ENCODE results near the gene HOXB1. TPM values are rescaled to one million over a fixed set of nuclear protein-coding genes. Genes with fewer than 3 reads are reported as not detected.

Gene HOXB1
- not detected in 2 replicates for total RNA-seq

GRCh38 chr17:48530887-48531272 is at the start of gene HOXB1:
Gene HOXB1 (minus strand): TSS chr17:48531011. CDS start chr17:48530904, 107 bp downstream.

GRCh38 chr17:48577946-48578615 is 47.3 kb upstream of the HOXB1 start, which contains the start of gene HOXB4:
Gene HOXB4 (minus strand): TSS chr17:48578350. CDS start chr17:48578319, 31 bp downstream.

GRCh38 chr17:48545022-48545375 is 14.2 kb upstream of the HOXB1 start, which contains the start of gene HOXB2:
Gene HOXB2 (minus strand): TSS chr17:48545109. CDS start chr17:48544911, 198 bp downstream.

Small RNA genes lying within 50 kb of the gene (small RNA-seq; reads per million reads assigned to genes)
- gene RF00019 = not detected

Other genes starting within 250 kb of the HOXB1 start
- not detected in 2 replicates for gene SKAP1, start 100.8 kb downstream of the HOXB1 start, total RNA-seq
- 0.26 and 0.97 TPM in 2 replicates for gene HOXB2, start 14.1 kb upstream of the HOXB1 start, total RNA-seq
- gene HOXB4, start 47.3 kb upstream of the HOXB1 start, total RNA-seq = under 0.01 TPM in 1 of 2 replicates, not detected in the other
- gene HOXB3, start 59.2 kb upstream of the HOXB1 start, total RNA-seq = under 0.01 TPM in 1 of 2 replicates, not detected in the other
- not detected in 2 replicates for gene HOXB5, start 62.8 kb upstream of the HOXB1 start, total RNA-seq
- gene HOXB6, start 74.0 kb upstream of the HOXB1 start, total RNA-seq = not detected in 2 replicates
- 0.13 TPM in 1 of 2 replicates, not detected in the other for gene HOXB7, start 80.0 kb upstream of the HOXB1 start, total RNA-seq
- gene HOXB8, start 84.3 kb upstream of the HOXB1 start, total RNA-seq = not detected in 2 replicates
- not detected in 2 replicates for gene HOXB9, start 95.3 kb upstream of the HOXB1 start, total RNA-seq
- not detected in 2 replicates for gene PRAC1, start 191.5 kb upstream of the HOXB1 start, total RNA-seq
- gene PRAC2, start 192.2 kb upstream of the HOXB1 start, total RNA-seq = not detected in 2 replicates
- under 0.01 TPM in 1 of 2 replicates, not detected in the other for gene HOXB13, start 197.7 kb upstream of the HOXB1 start, total RNA-seq

Measured in articular chondrocyte of knee joint (primary cell).